NCI-H1694 (cell line): ENCODE results near the gene SYCP1.
"Not testable (repeated sequence)": the region's sequence is repeated elsewhere in the genome, so short reads cannot be mapped to it uniquely, and the experiment has no call there.

Source experiments
- DNase-seq: peaks from one replicate; lab custom pipeline; 2025; lab: John Stamatoyannopoulos, UW

The SYCP1 gene

GRCh38 chr1:114959423-114959822 is 104.8 kb downstream of the SYCP1 start:
- DNase-seq: no peak

GRCh38 chr1:114976891-114977290 is 122.2 kb downstream of the SYCP1 start:
- DNase-seq: no peak

GRCh38 chr1:114979278-114979891 is 124.7 kb downstream of the SYCP1 start:
- DNase-seq: peak; percentile 50

DNA sequence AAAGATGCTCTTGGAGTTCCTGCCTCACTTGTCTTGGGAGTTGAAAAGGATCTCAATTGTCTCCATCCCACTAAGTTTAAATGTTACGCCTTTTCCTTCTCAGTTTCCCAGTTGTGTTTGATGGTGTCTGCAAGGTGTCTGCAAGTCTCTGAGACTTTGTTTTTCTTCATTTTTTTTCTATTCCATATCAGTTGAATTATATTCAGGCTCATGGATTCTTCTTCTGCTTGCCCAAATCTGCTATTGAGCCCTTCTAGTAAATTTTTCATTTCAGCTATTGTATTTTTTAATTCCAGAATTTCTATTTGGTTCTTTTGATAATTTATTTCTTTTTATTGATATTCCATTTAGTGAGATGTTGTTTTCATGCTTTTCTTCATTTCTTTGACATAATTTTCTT is 127.6 kb downstream of the SYCP1 start:
- DNase-seq: no peak

GRCh38 chr1:114986286-114986685 is 131.6 kb downstream of the SYCP1 start:
- DNase-seq: no peak

DNA sequence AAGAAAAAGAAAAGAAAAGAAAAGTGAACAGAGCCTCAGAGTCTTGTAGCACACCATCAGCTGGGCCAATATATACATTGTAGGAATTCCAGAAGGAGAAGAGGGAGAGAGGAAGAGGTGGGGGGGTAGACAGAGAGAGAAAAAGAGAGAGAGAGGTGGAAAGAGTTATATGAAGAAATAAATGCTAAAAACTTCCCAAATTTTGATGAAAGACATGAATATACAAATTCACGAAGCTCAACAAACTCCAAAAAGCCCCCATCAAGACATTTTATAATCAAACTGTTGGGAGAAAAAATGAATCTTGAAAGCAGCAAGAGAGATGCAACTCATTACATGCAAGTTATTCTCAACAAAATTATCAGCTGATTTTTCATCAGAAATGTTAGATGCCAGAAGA is 133.4 kb downstream of the SYCP1 start:
- no peak for DNase-seq

DNA sequence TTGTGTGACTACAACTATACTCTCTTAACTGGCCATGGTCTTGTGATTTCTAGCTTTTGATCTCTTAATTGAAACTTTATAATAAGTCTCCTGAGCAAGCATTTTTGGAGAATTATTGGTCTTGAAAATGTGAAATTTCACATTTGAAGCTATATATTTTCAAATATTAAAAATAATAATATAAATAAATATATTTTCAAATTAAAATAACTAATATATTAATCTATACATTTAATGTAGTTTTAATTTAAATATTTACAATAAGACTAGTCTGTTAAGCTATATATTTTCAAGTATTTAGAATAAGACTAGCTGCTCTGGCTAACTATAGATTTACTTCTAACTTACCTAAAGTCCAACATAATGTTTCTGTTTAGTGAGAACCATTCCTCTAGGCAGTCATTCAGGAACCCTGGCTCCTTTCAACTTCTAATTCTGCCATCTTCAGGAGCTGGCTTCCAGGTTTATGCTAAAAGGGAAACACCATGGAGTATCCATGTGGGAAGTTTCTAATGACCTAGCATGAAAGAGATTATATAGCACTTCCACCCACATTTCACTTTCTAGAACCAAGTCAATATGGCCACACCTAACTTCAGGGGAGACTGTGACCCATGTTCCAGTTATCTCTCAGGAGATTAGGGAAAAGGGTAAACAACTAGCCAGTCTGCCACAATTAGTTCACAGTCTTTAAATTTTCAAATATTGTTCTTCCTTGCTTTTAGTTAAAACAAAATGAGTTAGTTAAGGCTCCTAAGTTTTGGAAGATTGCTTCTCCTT is 143.0 kb downstream of the SYCP1 start:
- no peak for DNase-seq

DNA sequence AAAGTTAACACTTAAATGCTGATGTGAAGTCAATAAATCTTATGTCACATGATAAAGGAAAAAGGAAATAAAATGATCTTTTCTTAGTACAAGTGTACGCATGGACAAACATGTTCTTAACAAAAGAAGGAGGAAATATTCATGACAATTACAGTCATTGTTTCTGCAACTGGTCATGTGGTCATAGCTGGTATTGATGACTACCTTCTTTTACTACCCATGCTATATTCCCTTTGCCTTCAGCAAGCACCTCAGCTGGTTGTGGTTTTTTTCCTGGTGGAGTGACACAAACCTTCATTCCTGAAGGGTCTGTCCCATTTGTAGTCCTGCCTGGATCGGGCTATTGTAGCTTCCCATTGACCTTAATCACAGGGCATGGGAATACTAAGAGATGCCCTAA is 151.5 kb downstream of the SYCP1 start:
- no peak for DNase-seq

DNA sequence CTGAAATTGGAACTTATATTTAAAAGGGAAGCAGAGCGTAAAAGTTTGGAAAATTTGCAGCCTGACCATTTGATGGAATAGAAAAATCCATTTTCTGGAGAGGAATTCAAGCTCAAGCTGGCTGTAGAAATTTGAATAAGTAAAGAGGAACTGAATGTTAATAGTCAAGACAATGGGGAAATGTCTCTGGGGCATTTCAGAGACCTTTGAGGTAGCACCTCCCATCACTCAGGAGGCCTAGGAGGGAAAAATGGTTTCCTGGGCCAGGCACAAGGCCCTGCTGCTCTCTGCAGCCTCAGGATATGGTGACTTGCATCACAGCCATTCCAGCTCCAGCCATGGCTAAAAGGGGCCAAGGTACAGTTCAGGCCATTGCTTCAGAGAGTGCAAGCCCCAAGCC is 157.3 kb downstream of the SYCP1 start:
- no peak for DNase-seq

DNA sequence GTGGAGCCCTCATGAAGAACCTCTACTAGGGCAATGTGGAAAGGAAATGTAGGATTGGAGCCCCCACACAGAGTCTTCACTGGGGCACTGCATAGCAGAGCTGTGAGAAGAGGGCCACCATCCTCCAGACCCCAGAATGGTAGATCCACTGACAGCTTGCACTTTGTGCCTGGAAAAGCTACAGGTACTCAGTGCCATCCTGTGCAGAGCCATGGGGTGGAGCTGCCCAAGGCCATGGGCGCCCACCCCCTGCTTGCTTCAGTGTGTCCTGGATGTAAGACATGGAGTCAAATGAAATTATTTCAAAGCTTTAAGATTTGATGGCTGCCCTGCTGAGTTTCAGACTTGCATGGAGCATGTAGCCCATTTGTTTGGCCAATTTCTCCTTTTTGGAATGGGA is 157.8 kb downstream of the SYCP1 start:
- no peak for DNase-seq

- DNase-seq: no peak
Measured at GRCh38 chr1:115013792-115014191, 159.1 kb downstream of the SYCP1 start.

GRCh38 chr1:115019549-115019948 is 164.9 kb downstream of the SYCP1 start:
- DNase-seq: not testable (repeated sequence)

GRCh38 chr1:115021145-115021544 is 166.5 kb downstream of the SYCP1 start:
- no peak for DNase-seq

- DNase-seq: no peak
Measured at GRCh38 chr1:115023593-115023992, 168.9 kb downstream of the SYCP1 start.

DNA sequence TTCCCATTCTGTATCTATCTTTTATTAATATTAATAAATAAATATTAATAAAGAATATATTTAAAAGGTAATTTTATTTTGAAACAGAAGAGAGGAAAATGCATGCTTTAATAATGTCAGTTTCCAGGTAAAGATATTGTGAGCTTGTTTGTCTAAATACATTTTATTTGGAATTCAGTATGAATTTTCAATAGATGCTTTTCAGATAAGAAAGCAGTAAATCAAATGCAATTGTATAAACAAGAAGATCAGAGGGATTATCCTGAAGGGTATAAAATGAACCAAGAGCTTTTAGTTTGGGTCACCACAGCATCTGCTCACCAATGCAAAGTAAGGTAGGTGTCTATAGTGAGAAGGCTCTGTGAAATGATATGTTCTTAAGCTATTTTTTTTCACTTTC is 174.9 kb downstream of the SYCP1 start, which contains the start of gene TSHB:
TSHB (plus strand) TSS at position 301 of the 400 bp plus-strand sequence. CDS start 3,537 bp downstream, outside the sequence.
- no peak for DNase-seq

- DNase-seq: no peak
Measured at GRCh38 chr1:115031595-115031994, 176.9 kb downstream of the SYCP1 start.

- no peak for DNase-seq
Measured at GRCh38 chr1:115035652-115036051, 181.0 kb downstream of the SYCP1 start.

- no peak for DNase-seq
Measured at GRCh38 chr1:115036814-115037507, 182.3 kb downstream of the SYCP1 start.

DNA sequence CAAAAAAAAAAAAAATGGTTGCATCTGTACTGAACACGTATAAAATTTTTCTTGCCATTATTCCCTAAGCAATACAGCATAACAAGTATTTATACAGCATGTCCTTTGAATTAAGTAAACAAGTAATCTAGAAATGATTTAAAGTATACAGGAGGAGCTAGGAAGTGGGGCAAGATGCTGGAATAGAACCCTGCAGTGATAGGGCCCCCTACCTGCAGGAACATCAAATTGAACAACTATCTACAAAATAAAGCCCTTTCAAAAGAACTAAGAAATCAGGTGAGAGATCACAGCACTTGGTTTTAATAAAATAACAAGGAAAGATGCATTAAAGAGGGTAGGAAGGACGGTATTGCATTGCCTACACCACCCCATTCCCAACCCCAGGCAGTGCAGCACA is 185.8 kb downstream of the SYCP1 start:
- no peak for DNase-seq

DNA sequence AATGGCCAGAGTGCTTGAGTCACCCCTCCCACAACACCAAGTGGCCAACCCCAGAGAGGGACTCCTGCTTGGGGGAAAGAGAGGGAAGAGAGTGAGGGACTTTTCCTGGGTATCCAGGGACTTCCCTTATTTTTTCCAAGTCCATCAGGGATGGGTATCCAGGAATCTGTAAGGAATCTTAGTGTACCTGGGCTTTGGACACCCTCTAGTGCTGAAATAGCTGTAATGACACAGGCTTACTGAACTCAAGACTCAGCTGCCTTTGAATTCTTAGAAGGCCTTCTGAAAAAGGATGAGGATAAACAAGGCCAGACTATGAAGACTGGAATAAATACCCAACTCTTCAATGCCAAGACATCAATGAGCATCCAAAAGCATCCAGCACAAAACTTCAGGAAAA is 187.0 kb downstream of the SYCP1 start:
- DNase-seq: no peak
